ENCODE results near the gene GMDS. TPM values are rescaled to one million over a fixed set of nuclear protein-coding genes. Genes with fewer than 3 reads are reported as not detected.

GMDS gene
- total RNA-seq, 1 experiment from 2014 or later: 27.6 TPM

GRCh38 chr6:1821164-1821512 lies 424.3 kb downstream of the GMDS start:
- no peaks in the 10 kb centered on the region for H3K79me2 ChIP-seq (ENCODE audit: insufficient read depth, low read length)
- no peak overlapping the region for H3T11ph ChIP-seq (ENCODE audit: low read length)
- no peak overlapping the region; a peak in 2 of 7 replicates for H3K27ac Mint-ChIP-seq
- no peak overlapping the region for H2BK20ac ChIP-seq (ENCODE audit: low read depth, low read length, poor library complexity, severe bottlenecking)
- H3K23ac ChIP-seq (ENCODE audit: insufficient read length, low read depth, low read length): no peak overlapping the region
- H4K20me1 ChIP-seq (ENCODE audit: control insufficient read depth, insufficient read depth, insufficient read length): no peaks in the 10 kb centered on the region
- no peak overlapping the region for H3K14ac ChIP-seq (ENCODE audit: insufficient read depth, low read length)
- no peak overlapping the region for H2BK5ac ChIP-seq (ENCODE audit: insufficient read length, low read length)
- no peak overlapping the region for H3K4ac ChIP-seq (ENCODE audit: low read depth, low read length)
- no peaks in the 10 kb centered on the region for H3K36me3 Mint-ChIP-seq (ENCODE audit: insufficient read depth in 1 of 3, low read depth in 3 of 3)
- no peak overlapping the region for H4K91ac ChIP-seq (ENCODE audit: insufficient read length, low read depth, low read length)
- no CpG with 5 or more reads among the region's 11 CpGs for WGBS (ENCODE audit: extremely low coverage, insufficient read length, low lambda C conversion rate)
- no peak overlapping the region for H2BK120ac ChIP-seq (ENCODE audit: low read depth, low read length, poor library complexity, severe bottlenecking)
- H3K56ac ChIP-seq (ENCODE audit: insufficient read length, low read depth, low read length): no peak overlapping the region
- no peaks in the 10 kb centered on the region; the same call in 1 of the 2 replicates for H3K4me1 ChIP-seq (ENCODE audit: insufficient read depth, low read length)
- H3K27me3 ChIP-seq (ENCODE audit: insufficient read depth, low read length): no peaks in the 10 kb centered on the region
- H3K4me3 Mint-ChIP-seq: no peak overlapping the region
- H3K4me1 Mint-ChIP-seq: peaks cover 8 to 9% of the 10 kb centered on the region in 2 experiments
- H3K4me2 ChIP-seq (ENCODE audit: insufficient read depth, insufficient read length, low read length): no peak overlapping the region
- no peak overlapping the region for H3K9ac ChIP-seq (ENCODE audit: extremely low read depth, insufficient read length, low read length)
- H3K18ac ChIP-seq (ENCODE audit: insufficient read length, low read depth, low read length): no peak overlapping the region
- H2BK12ac ChIP-seq (ENCODE audit: insufficient read length, low read depth, low read length): no peak overlapping the region
- no peak overlapping the region for H3K27ac ChIP-seq (ENCODE audit: insufficient read length, low read depth, low read length)
- TF ChIP-seq, protein P1, sequence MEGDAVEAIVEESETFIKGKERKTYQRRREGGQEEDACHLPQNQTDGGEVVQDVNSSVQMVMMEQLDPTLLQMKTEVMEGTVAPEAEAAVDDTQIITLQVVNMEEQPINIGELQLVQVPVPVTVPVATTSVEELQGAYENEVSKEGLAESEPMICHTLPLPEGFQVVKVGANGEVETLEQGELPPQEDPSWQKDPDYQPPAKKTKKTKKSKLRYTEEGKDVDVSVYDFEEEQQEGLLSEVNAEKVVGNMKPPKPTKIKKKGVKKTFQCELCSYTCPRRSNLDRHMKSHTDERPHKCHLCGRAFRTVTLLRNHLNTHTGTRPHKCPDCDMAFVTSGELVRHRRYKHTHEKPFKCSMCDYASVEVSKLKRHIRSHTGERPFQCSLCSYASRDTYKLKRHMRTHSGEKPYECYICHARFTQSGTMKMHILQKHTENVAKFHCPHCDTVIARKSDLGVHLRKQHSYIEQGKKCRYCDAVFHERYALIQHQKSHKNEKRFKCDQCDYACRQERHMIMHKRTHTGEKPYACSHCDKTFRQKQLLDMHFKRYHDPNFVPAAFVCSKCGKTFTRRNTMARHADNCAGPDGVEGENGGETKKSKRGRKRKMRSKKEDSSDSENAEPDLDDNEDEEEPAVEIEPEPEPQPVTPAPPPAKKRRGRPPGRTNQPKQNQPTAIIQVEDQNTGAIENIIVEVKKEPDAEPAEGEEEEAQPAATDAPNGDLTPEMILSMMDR (conservative IDR thresholded peaks at IDR 0.05): no peak
- H3K79me1 ChIP-seq (ENCODE audit: insufficient read depth, low read depth, low read length, poor library complexity, severe bottlenecking): no peaks in the 10 kb centered on the region
- no peak overlapping the region for H2AFZ ChIP-seq (ENCODE audit: low read length)
- H3K9me3 Mint-ChIP-seq: no peaks in the 10 kb centered on the region
- H4K5ac ChIP-seq (ENCODE audit: insufficient read length, low read depth, low read length): no peak overlapping the region
- H3K27me3 Mint-ChIP-seq (ENCODE audit: low read depth): no peaks in the 10 kb centered on the region
- H2BK15ac ChIP-seq (ENCODE audit: low read depth, low read length): no peak overlapping the region
- DNase-seq: no peak
- no peak overlapping the region for H2AK5ac ChIP-seq (ENCODE audit: insufficient read length, low read length)
- H3K9me3 ChIP-seq (ENCODE audit: control insufficient read depth, low read depth, low read length): no peaks in the 10 kb centered on the region
- no peaks in the 10 kb centered on the region for H3K23me2 ChIP-seq (ENCODE audit: insufficient read length, low read depth, low read length, poor library complexity, severe bottlenecking)
- H4K8ac ChIP-seq (replicated peaks; ENCODE audit: insufficient read length, low read depth, low read length): no peak overlapping the region
